Panc1 (cell line): Measurements from ENCODE around the gene CSF1R.

Source experiments
- POLR2AphosphoS5 ChIP-seq: IDR thresholded peaks from 2 replicates; pipeline ENCODE4 v1.6.1; 2012; ENCODE audit warnings: mild to moderate bottlenecking, low read depth, low read length, moderate library complexity
- SIN3A ChIP-seq: IDR thresholded peaks from 2 replicates; pipeline ENCODE4 v1.6.1; 2012; ENCODE audit warnings: low read depth, mild to moderate bottlenecking, low read length, moderate library complexity, borderline replicate concordance; ENCODE audit not compliant: insufficient read depth
- TF ChIP-seq, protein P1 (sequence below): fragments of 450-650 bp; IDR thresholded peaks from 2 replicates; pipeline ENCODE4 v1.5.1; 2017; ENCODE audit warnings: mild to moderate bottlenecking

DNA sequence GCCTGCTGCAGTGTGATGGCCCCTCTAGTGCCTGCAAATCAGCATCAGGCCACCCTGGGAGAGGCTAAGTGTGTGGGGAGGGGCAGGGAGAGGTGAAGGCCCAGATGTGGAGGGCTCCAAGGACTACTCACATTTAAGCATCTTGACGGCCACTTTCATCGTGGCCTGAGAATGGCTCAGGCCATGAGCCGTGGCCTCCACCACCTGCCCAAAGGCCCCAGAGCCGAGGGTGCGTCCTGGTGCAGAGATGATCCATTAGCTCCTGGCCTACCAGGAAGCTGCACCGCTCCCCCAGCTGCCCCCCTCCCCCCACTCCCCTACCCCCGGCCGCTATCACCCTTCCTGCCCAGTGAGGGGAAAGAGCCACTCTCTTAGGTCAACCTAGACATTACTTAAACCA, 38.2 kb upstream of the CSF1R start:
- no peak for TF ChIP-seq POLR2AphosphoS5
- TF ChIP-seq, protein P1, sequence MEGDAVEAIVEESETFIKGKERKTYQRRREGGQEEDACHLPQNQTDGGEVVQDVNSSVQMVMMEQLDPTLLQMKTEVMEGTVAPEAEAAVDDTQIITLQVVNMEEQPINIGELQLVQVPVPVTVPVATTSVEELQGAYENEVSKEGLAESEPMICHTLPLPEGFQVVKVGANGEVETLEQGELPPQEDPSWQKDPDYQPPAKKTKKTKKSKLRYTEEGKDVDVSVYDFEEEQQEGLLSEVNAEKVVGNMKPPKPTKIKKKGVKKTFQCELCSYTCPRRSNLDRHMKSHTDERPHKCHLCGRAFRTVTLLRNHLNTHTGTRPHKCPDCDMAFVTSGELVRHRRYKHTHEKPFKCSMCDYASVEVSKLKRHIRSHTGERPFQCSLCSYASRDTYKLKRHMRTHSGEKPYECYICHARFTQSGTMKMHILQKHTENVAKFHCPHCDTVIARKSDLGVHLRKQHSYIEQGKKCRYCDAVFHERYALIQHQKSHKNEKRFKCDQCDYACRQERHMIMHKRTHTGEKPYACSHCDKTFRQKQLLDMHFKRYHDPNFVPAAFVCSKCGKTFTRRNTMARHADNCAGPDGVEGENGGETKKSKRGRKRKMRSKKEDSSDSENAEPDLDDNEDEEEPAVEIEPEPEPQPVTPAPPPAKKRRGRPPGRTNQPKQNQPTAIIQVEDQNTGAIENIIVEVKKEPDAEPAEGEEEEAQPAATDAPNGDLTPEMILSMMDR: no peak
- no peak for TF ChIP-seq SIN3A
